ENCODE data around the gene UBAC1. TPM values are rescaled to one million over a fixed set of nuclear protein-coding genes. Genes with fewer than 3 reads are reported as not detected.

Gene UBAC1
- polyA plus RNA-seq, 1 donor from 2014 or later: 92.3 TPM

DNA sequence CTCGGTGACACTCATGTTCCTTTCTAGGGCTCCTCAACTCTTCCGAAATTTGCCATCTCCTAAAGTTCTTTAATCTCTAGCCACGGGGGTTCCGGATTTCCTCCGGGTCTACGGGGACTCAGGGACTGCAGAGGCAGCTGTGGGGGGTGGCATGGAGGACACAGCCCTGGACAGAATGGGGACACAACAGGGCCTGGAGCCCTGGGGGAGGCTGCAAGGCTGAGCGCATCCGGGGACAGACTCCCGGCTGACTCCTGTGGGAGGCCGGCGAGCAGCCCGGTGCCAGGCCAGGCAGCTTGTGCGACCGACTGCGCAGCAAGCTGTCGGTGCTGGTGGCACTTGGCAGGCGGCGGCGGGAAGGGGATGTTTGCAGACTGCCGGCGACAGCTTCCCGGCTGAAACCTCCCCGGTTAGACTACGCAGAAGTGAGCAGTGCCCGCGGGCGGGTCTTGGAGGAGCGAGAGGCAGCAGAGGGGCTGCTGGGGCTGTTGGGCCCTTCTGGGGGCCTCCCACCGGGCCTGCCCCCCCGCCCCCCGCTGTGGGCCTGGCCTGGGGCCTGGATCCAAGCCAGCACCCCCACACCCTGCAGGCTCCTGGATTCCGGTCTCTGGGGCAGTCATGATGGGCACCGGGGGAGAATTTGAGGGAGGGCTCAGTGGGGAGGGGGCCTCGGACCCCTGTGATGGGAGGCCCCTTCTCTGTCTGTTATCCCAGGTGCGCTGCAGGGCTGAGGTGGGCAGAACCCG is 28.7 kb upstream of the UBAC1 start:
- Histone ChIP-seq H3K9me3 (ENCODE audit: low read length) (no peaks in the 10 kb centered on the region), H3K9ac (ENCODE audit: low read length) (no peak overlapping the region), H3K27ac (ENCODE audit: low read length) (no peak overlapping the region), H3K4me3 (ENCODE audit: low read length) (no peak overlapping the region), H3F3A (ENCODE audit: insufficient read depth, low read length, poor library complexity, severe bottlenecking) (no peaks in the 10 kb centered on the region), H3K36me3 (ENCODE audit: insufficient read depth, low read length) (no peaks in the 10 kb centered on the region), H4K20me1 (ENCODE audit: insufficient read depth) (no peaks in the 10 kb centered on the region), H3K79me2 (replicated peaks; ENCODE audit: insufficient read depth, low read length) (no peaks in the 10 kb centered on the region), H3K27me3 (ENCODE audit: insufficient read depth, low read depth, low read length) (no peaks in the 10 kb centered on the region), H3K4me2 (ENCODE audit: low read length) (no peak overlapping the region), H3K9me2 (ENCODE audit: insufficient read depth, low read length) (no peaks in the 10 kb centered on the region), H2AFZ (ENCODE audit: low read depth, low read length) (no peak overlapping the region)
- TF ChIP-seq EP300 (conservative IDR thresholded peaks at IDR 0.05; ENCODE audit: poor library complexity, severe bottlenecking) (no peak), SMC3 (conservative IDR thresholded peaks at IDR 0.05; ENCODE audit: poor library complexity) (no peak), RAD21 (conservative IDR thresholded peaks at IDR 0.05) (no peak), MXI1 (conservative IDR thresholded peaks at IDR 0.05; ENCODE audit: poor library complexity, severe bottlenecking) (no peak), REST (IDR thresholded peaks at IDR 0.05; ENCODE audit: borderline replicate concordance) (no peak), EZH2 (IDR thresholded peaks at IDR 0.05; ENCODE audit: borderline replicate concordance, insufficient read depth, low read length, poor library complexity, severe bottlenecking) (no peak), CTCF (IDR thresholded peaks at IDR 0.05; ENCODE audit: poor library complexity, severe bottlenecking) (no peak), TAF1 (IDR thresholded peaks at IDR 0.05; ENCODE audit: low read depth) (no peak), POLR2AphosphoS5 (IDR thresholded peaks at IDR 0.05) (no peak)

DNA sequence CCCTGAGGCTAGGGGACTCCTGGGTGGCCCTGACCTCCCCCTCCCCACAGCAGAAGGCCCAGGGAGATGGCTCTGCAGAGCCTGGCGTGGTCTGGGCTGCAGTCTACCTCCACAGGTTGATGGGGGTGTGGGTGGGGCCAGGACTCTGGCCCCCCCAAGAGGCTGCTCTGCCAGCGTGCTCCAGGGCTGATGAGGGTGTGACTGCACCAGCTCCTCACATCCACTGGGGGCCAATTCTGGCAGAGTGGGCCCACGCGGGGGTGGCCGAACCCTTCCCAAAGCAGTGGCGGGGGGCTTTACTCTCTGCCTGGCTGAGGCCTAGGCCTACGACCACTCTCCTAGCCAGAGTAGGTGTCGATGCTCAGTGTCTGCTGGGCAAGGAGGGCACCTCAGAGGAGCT is 28.0 kb upstream of the UBAC1 start:
- Histone ChIP-seq H3K9ac (ENCODE audit: low read length) (no peak overlapping the region), H3K9me2 (ENCODE audit: insufficient read depth, low read length) (no peaks in the 10 kb centered on the region), H3K4me2 (ENCODE audit: low read length) (no peak overlapping the region), H3K4me3 (ENCODE audit: low read length) (no peak overlapping the region), H2AFZ (ENCODE audit: low read depth, low read length) (no peak overlapping the region), H3K36me3 (ENCODE audit: insufficient read depth, low read length) (no peaks in the 10 kb centered on the region), H3K79me2 (replicated peaks; ENCODE audit: insufficient read depth, low read length) (no peaks in the 10 kb centered on the region), H4K20me1 (ENCODE audit: insufficient read depth) (no peaks in the 10 kb centered on the region), H3K27ac (ENCODE audit: low read length) (no peak overlapping the region), H3F3A (ENCODE audit: insufficient read depth, low read length, poor library complexity, severe bottlenecking) (no peaks in the 10 kb centered on the region), H3K27me3 (ENCODE audit: insufficient read depth, low read depth, low read length) (no peaks in the 10 kb centered on the region), H3K9me3 (ENCODE audit: low read length) (no peaks in the 10 kb centered on the region)
- no peak for TF ChIP-seq EZH2 (IDR thresholded peaks at IDR 0.05; ENCODE audit: borderline replicate concordance, insufficient read depth, low read length, poor library complexity, severe bottlenecking)
